ENCODE data around the gene ATP2B1.

DNA sequence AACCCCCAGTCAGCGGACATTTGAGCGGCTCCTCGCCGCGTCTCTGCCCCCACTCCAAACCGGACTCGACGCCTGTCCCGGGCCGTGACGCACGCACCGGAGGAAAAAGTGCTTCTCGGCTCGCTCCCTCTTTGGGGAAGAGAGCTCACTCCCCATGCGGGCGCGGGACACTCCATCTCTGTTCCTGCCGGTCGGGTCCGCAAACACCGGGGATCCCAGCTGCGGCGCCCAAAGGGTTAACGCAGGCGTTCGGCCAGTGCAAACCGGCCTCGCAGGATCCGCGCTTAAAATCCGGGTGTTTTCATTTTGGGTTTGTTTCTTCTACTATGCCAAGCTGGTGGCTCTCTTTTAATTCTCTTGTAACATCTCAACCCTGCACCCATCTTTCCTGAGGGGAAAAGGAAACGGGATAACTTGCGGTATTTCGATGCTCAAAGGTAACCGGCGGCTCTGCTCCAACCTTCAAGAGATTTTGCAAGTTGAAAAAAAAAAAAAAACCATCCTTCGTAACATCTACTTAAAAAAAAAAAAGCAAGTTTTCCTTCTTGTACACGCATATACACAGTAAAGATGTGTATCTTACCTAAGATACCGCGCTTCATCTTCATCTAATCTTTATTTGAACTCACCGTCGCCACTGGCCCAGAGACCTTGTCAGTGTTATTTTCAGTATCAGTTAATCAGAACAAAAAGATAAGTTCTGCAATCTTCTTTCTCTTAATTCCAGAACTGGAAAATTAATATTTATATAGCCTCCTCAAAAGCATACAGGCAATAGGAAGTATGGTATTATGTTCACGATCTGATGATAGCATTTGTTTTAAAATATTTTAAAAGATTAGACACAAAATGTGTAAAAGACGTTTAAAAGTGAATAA, 1.6 kb upstream of the ATP2B1 start:
- TF ChIP-seq, protein P1, sequence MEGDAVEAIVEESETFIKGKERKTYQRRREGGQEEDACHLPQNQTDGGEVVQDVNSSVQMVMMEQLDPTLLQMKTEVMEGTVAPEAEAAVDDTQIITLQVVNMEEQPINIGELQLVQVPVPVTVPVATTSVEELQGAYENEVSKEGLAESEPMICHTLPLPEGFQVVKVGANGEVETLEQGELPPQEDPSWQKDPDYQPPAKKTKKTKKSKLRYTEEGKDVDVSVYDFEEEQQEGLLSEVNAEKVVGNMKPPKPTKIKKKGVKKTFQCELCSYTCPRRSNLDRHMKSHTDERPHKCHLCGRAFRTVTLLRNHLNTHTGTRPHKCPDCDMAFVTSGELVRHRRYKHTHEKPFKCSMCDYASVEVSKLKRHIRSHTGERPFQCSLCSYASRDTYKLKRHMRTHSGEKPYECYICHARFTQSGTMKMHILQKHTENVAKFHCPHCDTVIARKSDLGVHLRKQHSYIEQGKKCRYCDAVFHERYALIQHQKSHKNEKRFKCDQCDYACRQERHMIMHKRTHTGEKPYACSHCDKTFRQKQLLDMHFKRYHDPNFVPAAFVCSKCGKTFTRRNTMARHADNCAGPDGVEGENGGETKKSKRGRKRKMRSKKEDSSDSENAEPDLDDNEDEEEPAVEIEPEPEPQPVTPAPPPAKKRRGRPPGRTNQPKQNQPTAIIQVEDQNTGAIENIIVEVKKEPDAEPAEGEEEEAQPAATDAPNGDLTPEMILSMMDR (IDR thresholded peaks at IDR 0.05): no peak
- no peak for TF ChIP-seq ZFX (IDR thresholded peaks at IDR 0.05; ENCODE audit: borderline replicate concordance)
